Cardiac muscle cell (in vitro differentiated cells and primary cell): ENCODE measurements around the gene F2R. TPM values are rescaled to one million over a fixed set of nuclear protein-coding genes. Genes with fewer than 3 reads are reported as not detected.
A peak's percentile ranks its signal among the peaks of the same experiment; 100 is the strongest.

Source experiments
- DNase-seq, 2 donors: peaks; one replicate each; pipeline versions ENCODE4 v3.0.0 to v3.0.0-alpha.2; 2010 to 2017; ENCODE audit warnings: low read depth in 1 of 2, low spot score in 1 of 2
- H3K27ac ChIP-seq: fragments of 200-600 bp; sonication (generic); 2 replicates; pipeline ENCODE4 v1.5.1; 2016
- H3K27me3 ChIP-seq: fragments of 200-600 bp; sonication (generic); 2 replicates; pipeline ENCODE4 v1.6.0; 2016; ENCODE audit warnings: control low read depth
- H3K36me3 ChIP-seq: fragments of 200-600 bp; sonication (generic); 2 replicates; pipeline ENCODE4 v1.5.1; 2016; ENCODE audit warnings: control low read depth
- H3K4me1 ChIP-seq: fragments of 200-600 bp; sonication (generic); 2 replicates; pipeline ENCODE4 v1.8.1; 2017; ENCODE audit warnings: low read depth, mild to moderate bottlenecking, mixed run types
- H3K4me3 ChIP-seq: fragments of 200-600 bp; sonication (generic); 2 replicates; pipeline ENCODE4 v1.5.1; 2016; ENCODE audit warnings: mild to moderate bottlenecking
- H3K9me3 ChIP-seq: fragments of 200-600 bp; sonication (generic); 2 replicates; pipeline ENCODE4 v1.5.1; 2017; ENCODE audit warnings: low read depth, mild to moderate bottlenecking, control low read depth
- CTCF ChIP-seq: IDR thresholded peaks from 2 replicates; pipeline ENCODE4 v1.5.1; 2012; ENCODE audit warnings: low read depth, mild to moderate bottlenecking, low read length
- polyA plus RNA-seq: library from polyadenylated mRNA; unstranded; fragments of >200 nt; fragmentation: Nextera tagmentation; extraction: Ambion mirVana; gene quantifications from 2 replicates; pipeline ENCODE4 v1.2.1, GENCODE V29; 2016
- total RNA-seq: library from RNA; depleted of rRNA; stranded (reverse); fragments of >200 nt; gene quantifications from 2 replicates; pipeline ENCODE4 v1.2.3, GENCODE V29; 2016

F2R gene
- total RNA-seq, result 13.4 and 16.8 TPM in 2 replicates
- 16.6 and 22.4 TPM in 2 replicates for polyA plus RNA-seq

GRCh38 chr5:76715736-76716455 lies at the start of gene F2R:
Gene F2R (plus strand): TSS chr5:76716126. CDS start chr5:76716308, 182 bp downstream.
- Histone ChIP-seq H3K36me3 (no peaks in the 10 kb centered on the region), H3K27ac (no peak within 1 kb of the TSS), H3K9me3 (no peaks in the 10 kb centered on the region), H3K27me3 (peaks cover 27% of the 10 kb centered on the region), H3K4me3 (peak within 1 kb of the TSS; percentile 82), H3K4me1 (peaks cover 8% of the 10 kb centered on the region)
- peak; percentile 40 for TF ChIP-seq CTCF
- peak; percentile 80 to 91 for DNase-seq

DNA sequence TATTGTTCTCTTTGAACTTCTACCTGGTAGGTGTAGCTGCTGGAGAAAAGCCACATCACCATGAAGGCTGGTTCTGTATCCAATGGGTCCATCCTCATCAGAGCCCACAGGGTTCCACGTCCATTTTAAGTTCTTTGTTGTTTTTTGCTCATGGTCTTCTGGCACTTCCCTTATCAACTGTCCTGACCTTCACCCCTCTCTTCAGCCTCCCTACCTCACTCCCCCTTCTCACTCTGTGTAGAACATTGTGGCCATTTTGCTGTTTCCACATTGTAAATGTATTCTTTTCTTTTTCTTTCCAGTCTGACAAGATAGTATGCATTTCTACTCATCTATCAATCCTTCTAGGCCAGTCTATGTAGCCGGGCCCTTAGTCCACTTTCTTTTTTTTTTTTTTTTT lies 48.4 kb upstream of the F2R start:
- H3K36me3 ChIP-seq, result no peaks in the 10 kb centered on the region
- H3K9me3 ChIP-seq, result no peaks in the 10 kb centered on the region
- H3K27ac ChIP-seq, result no peak overlapping the region
- no peak overlapping the region for H3K4me3 ChIP-seq
- no peaks in the 10 kb centered on the region for H3K27me3 ChIP-seq
- no peak for DNase-seq
- no peaks in the 10 kb centered on the region for H3K4me1 ChIP-seq
- no peak for TF ChIP-seq CTCF

DNA sequence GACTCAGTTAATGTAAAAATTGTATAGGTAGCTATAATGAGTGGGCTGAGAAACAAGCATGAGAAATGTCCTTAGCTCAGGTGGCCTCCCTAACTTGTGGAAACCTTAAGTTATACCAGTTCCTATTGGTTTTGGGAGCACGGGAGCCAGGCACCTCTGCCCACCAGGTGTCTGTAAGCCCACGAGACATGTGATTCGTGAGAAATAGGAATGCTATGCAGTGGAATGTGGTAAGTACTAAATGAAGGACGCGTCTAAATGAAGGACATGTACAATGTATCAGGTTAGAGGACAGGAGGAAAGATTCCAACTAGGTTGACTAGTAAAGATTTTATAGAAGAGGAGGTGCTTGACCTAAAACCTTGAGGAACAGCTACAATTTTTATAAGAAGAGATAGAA lies 46.7 kb upstream of the F2R start:
- Histone ChIP-seq H3K9me3 (no peaks in the 10 kb centered on the region), H3K27me3 (no peaks in the 10 kb centered on the region), H3K4me1 (no peaks in the 10 kb centered on the region), H3K36me3 (no peaks in the 10 kb centered on the region), H3K27ac (no peak overlapping the region), H3K4me3 (no peak overlapping the region)
- no peak for DNase-seq
- no peak for TF ChIP-seq CTCF

GRCh38 chr5:76670508-76670907 lies 45.4 kb upstream of the F2R start:
- Histone ChIP-seq H3K4me1 (no peaks in the 10 kb centered on the region), H3K27ac (no peak overlapping the region), H3K27me3 (no peaks in the 10 kb centered on the region), H3K9me3 (no peaks in the 10 kb centered on the region), H3K36me3 (no peaks in the 10 kb centered on the region), H3K4me3 (no peak overlapping the region)
- DNase-seq, result no peak
- TF ChIP-seq CTCF, result no peak

DNA sequence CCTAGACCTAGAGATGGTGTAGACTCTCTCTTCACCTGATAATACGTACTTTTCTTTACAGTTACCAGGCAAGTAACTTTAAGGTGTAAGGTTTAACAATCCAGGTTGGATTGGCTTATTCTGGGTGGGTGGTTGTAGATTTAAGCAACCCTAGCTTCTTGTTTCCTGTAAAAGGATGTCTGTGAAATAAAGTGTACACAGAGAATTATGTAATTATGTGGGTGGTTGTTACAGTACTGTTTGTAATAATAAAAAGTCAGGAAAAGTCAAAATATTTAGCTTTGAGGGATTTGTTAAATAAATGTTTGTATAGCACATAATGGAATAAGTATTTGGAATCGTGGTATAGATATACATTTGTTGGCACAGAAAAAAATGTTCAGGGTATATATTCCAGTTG lies 43.7 kb upstream of the F2R start:
- H3K27ac ChIP-seq, result no peak overlapping the region
- DNase-seq, result no peak
- no peak for TF ChIP-seq CTCF
- H3K4me3 ChIP-seq, result no peak overlapping the region
- no peaks in the 10 kb centered on the region for H3K9me3 ChIP-seq
- H3K27me3 ChIP-seq, result no peaks in the 10 kb centered on the region
- H3K4me1 ChIP-seq, result no peaks in the 10 kb centered on the region
- no peaks in the 10 kb centered on the region for H3K36me3 ChIP-seq

DNA sequence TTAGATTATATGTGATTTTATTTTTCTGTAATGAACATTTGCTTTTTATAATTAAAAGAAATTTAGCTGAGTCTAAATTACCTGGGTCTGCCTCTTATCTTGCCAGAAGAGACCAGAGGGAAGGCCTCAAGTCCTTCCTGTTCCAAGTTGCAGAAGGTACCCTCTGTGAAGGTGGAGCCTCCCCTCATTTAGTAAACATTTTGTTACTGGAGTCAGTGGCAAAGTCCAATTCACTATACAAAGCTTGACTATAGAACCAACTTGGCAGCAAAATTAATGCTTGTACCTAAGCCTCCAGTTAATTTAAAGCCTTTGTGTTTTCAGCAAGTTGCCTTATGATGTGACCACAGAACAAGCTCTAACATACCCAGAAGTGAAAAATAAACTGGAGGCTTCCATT lies 42.8 kb upstream of the F2R start:
- Histone ChIP-seq H3K27me3 (no peaks in the 10 kb centered on the region), H3K36me3 (no peaks in the 10 kb centered on the region), H3K9me3 (no peaks in the 10 kb centered on the region), H3K27ac (no peak overlapping the region), H3K4me3 (no peak overlapping the region), H3K4me1 (no peaks in the 10 kb centered on the region)
- no peak for DNase-seq
- TF ChIP-seq CTCF, result no peak
